HepG2 (cell line): ENCODE measurements around the gene MICB. TPM values are rescaled to one million over a fixed set of nuclear protein-coding genes. Genes with fewer than 3 reads are reported as not detected.
A peak's percentile ranks its signal among the peaks of the same experiment; 100 is the strongest.

ENCODE experiments used
- AKAP8 ChIP-seq: sonication (generic); formaldehyde crosslinking; IDR thresholded peaks from 2 replicates; pipeline ENCODE4 v1.5.1; 2020; ENCODE audit warnings: mild to moderate bottlenecking, missing genetic modification reagents
- BORCS8-MEF2B ChIP-seq: sonication (generic); formaldehyde crosslinking; IDR thresholded peaks from 2 replicates; pipeline ENCODE4 v1.8.0; 2022; ENCODE audit warnings: mild to moderate bottlenecking, missing genetic modification reagents
- CCAR2 ChIP-seq: fragments of 200-400 bp; formaldehyde crosslinking; optimal IDR thresholded peaks from 2 replicates; pipeline ENCODE3; 2018; ENCODE audit warnings: low read depth, mild to moderate bottlenecking, low read length, moderate library complexity
- NKX3-1 ChIP-seq: sonication (generic); formaldehyde crosslinking; IDR thresholded peaks from 2 replicates; pipeline ENCODE4 v1.5.0; 2020; ENCODE audit warnings: missing genetic modification reagents
- NRL ChIP-seq: sonication (generic); formaldehyde crosslinking; IDR thresholded peaks from 2 replicates; pipeline ENCODE4 v1.5.0; 2020; ENCODE audit warnings: missing genetic modification reagents, mild to moderate bottlenecking, moderate library complexity, borderline replicate concordance
- RFX5 ChIP-seq: IDR thresholded peaks from 2 replicates; pipeline ENCODE4 v1.6.1; 2011; ENCODE audit warnings: low read depth, low read length, improper control_type of control experiment
- THAP11 ChIP-seq: IDR thresholded peaks from 2 replicates; pipeline ENCODE4 v1.6.1; 2016; ENCODE audit warnings: missing biosample characterization, missing genetic modification reagents
- YEATS2 ChIP-seq: sonication (generic); formaldehyde crosslinking; IDR thresholded peaks from 2 replicates; pipeline ENCODE4 v1.4.0; 2020; ENCODE audit warnings: missing genetic modification reagents, borderline replicate concordance
- ZFP36 ChIP-seq: fragments of 150-350 bp; IDR thresholded peaks from 2 replicates; pipeline ENCODE4 v1.6.1; 2018; ENCODE audit warnings: borderline replicate concordance, low read length, low read depth; ENCODE audit not compliant: partially characterized antibody
- ZNF253 ChIP-seq: sonication (generic); formaldehyde crosslinking; IDR thresholded peaks from 2 replicates; pipeline ENCODE4 v1.8.0; 2022; ENCODE audit warnings: mild to moderate bottlenecking, missing genetic modification reagents, borderline replicate concordance
- ZNF329 ChIP-seq: sonication (generic); formaldehyde crosslinking; IDR thresholded peaks from 2 replicates; pipeline ENCODE4 v1.9.0; 2021; ENCODE audit warnings: low read depth, mild to moderate bottlenecking, missing genetic modification reagents
- ZNF33B ChIP-seq: sonication (generic); formaldehyde crosslinking; IDR thresholded peaks from 2 replicates; pipeline ENCODE4 v1.5.1; 2020; ENCODE audit warnings: mild to moderate bottlenecking, missing genetic modification reagents
- ZNF431 ChIP-seq: sonication (generic); formaldehyde crosslinking; IDR thresholded peaks from 2 replicates; pipeline ENCODE4 v1.9.0; 2022; ENCODE audit warnings: missing genetic modification reagents, low read depth, mild to moderate bottlenecking, borderline replicate concordance
- ZNF619 ChIP-seq: sonication (generic); formaldehyde crosslinking; IDR thresholded peaks from 2 replicates; pipeline ENCODE4 v1.4.0; 2020; ENCODE audit warnings: mild to moderate bottlenecking, missing genetic modification reagents
- polyA plus RNA-seq, 8 experiments: library from polyadenylated mRNA; depleted of rRNA in 3 of 8; stranded (reverse) in 7 of 8; unstranded in 1 of 8; fragments of >200 nt; fragmentation: Illumina TruSeq in 4 of 8; extraction: Trizol in 4 of 8; gene quantifications; 2 replicates each; pipeline versions ENCODE4 v1.2.1 to v1.2.3, GENCODE V29; 2011 to 2016; ENCODE audit warnings: low read depth in 4 of 8, missing spikeins in 1 of 8, mixed read lengths in 1 of 8; ENCODE audit not compliant: insufficient read depth in 1 of 8
- total RNA-seq, 5 experiments: library from RNA; depleted of rRNA; stranded (reverse); fragments of >200 nt; fragmentation: Illumina TruSeq; extraction: Trizol; gene quantifications; 2 replicates each; pipeline ENCODE4 v1.2.3, GENCODE V29; 2016; ENCODE audit warnings: low read depth in 1 of 5
- TF ChIP-seq, protein P1 (sequence below): IDR thresholded peaks from 2 replicates; pipeline ENCODE4 v1.6.1; 2016
- TF ChIP-seq, protein P2 (sequence below): sonication (generic); formaldehyde crosslinking; IDR thresholded peaks from 2 replicates; pipeline ENCODE4 v1.5.0; 2020; ENCODE audit warnings: missing genetic modification reagents
- TF ChIP-seq, protein P3 (sequence below): sonication (generic); formaldehyde crosslinking; IDR thresholded peaks from 2 replicates; pipeline ENCODE4 v1.4.0; 2020; ENCODE audit warnings: missing genetic modification reagents
- TF ChIP-seq, protein P4 (sequence below): sonication (generic); formaldehyde crosslinking; IDR thresholded peaks from 2 replicates; pipeline ENCODE4 v1.8.1; 2023; ENCODE audit warnings: missing genetic modification reagents, inconsistent platforms, borderline replicate concordance
- TF ChIP-seq, protein P5 (sequence below), 2 experiments: sonication (generic) in 1 of 2; formaldehyde crosslinking in 1 of 2; IDR thresholded peaks; 2 replicates each; pipeline versions ENCODE4 v1.4.0 to v1.6.1; 2018 to 2020; ENCODE audit warnings: missing genetic modification reagents in 2 of 2, borderline replicate concordance in 1 of 2, low read depth in 1 of 2, mild to moderate bottlenecking in 1 of 2, missing biosample characterization in 1 of 2
- TF ChIP-seq, protein P6 (sequence below): sonication (generic); formaldehyde crosslinking; IDR thresholded peaks from 2 replicates; pipeline ENCODE4 v1.4.0; 2020; ENCODE audit warnings: missing genetic modification reagents

MICB gene
- total and polyA plus RNA-seq, 2 of the 13 experiments (the other 11 are each of a cell fraction or from before 2014, with no cell fraction given): 12.5 to 12.8 TPM

DNA sequence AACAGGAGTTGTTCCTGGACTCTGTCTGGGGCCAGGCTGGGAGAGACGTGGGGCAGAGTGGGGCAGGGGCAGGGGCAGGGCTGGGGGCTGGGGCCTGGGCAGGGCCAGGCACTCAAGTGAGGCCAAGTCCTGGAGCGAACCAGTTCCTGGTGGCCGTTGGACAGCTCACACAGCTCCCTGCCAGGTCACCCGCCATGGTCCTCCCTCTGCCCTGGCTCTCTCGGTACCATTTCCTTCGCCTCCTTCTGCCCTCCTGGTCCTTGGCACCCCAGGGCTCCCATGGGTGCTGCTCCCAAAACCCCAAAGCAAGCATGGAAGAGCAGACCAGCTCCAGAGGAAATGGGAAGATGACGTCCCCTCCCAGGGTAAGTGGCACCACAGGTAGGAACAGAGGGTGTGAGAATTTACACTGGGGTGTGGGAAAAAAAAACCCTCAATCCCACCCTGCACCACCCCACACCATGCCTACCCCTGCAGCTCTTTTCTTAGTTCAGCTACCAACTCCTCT lies 30.9 kb downstream of the MICB start, which contains the start of gene MCCD1 (continued):
- TF ChIP-seq BORCS8-MEF2B (CRISPR knock-in tag): peak; percentile 25; the same call in 1 of the 2 replicates
- TF ChIP-seq, protein P1, sequence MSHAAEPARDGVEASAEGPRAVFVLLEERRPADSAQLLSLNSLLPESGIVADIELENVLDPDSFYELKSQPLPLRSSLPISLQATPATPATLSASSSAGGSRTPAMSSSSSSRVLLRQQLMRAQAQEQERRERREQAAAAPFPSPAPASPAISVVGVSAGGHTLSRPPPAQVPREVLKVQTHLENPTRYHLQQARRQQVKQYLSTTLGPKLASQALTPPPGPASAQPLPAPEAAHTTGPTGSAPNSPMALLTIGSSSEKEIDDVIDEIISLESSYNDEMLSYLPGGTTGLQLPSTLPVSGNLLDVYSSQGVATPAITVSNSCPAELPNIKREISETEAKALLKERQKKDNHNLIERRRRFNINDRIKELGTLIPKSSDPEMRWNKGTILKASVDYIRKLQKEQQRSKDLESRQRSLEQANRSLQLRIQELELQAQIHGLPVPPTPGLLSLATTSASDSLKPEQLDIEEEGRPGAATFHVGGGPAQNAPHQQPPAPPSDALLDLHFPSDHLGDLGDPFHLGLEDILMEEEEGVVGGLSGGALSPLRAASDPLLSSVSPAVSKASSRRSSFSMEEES (CRISPR knock-in tag): no peak
- no peak for TF ChIP-seq ZNF33B
- TF ChIP-seq, protein P2, sequence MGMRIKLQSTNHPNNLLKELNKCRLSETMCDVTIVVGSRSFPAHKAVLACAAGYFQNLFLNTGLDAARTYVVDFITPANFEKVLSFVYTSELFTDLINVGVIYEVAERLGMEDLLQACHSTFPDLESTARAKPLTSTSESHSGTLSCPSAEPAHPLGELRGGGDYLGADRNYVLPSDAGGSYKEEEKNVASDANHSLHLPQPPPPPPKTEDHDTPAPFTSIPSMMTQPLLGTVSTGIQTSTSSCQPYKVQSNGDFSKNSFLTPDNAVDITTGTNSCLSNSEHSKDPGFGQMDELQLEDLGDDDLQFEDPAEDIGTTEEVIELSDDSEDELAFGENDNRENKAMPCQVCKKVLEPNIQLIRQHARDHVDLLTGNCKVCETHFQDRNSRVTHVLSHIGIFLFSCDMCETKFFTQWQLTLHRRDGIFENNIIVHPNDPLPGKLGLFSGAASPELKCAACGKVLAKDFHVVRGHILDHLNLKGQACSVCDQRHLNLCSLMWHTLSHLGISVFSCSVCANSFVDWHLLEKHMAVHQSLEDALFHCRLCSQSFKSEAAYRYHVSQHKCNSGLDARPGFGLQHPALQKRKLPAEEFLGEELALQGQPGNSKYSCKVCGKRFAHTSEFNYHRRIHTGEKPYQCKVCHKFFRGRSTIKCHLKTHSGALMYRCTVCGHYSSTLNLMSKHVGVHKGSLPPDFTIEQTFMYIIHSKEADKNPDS (CRISPR knock-in tag): no peak
- no peak for TF ChIP-seq ZNF431
- TF ChIP-seq YEATS2 (CRISPR knock-in tag): no peak
- TF ChIP-seq CCAR2: no peak
- no peak for TF ChIP-seq RFX5
- no peak for TF ChIP-seq NRL (CRISPR knock-in tag)
- TF ChIP-seq, protein P3, sequence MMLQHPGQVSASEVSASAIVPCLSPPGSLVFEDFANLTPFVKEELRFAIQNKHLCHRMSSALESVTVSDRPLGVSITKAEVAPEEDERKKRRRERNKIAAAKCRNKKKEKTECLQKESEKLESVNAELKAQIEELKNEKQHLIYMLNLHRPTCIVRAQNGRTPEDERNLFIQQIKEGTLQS (CRISPR knock-in tag): no peak
- no peak for TF ChIP-seq NKX3-1
- peak; percentile 88; the same call in 1 of the 2 replicates for TF ChIP-seq AKAP8
- TF ChIP-seq THAP11 (CRISPR knock-in tag): no peak; the same call in 1 of the 2 replicates
- no peak for TF ChIP-seq ZFP36
- no peak for TF ChIP-seq ZNF253 (CRISPR knock-in tag)
- TF ChIP-seq ZNF329 (CRISPR knock-in tag): no peak
- TF ChIP-seq, protein P4, sequence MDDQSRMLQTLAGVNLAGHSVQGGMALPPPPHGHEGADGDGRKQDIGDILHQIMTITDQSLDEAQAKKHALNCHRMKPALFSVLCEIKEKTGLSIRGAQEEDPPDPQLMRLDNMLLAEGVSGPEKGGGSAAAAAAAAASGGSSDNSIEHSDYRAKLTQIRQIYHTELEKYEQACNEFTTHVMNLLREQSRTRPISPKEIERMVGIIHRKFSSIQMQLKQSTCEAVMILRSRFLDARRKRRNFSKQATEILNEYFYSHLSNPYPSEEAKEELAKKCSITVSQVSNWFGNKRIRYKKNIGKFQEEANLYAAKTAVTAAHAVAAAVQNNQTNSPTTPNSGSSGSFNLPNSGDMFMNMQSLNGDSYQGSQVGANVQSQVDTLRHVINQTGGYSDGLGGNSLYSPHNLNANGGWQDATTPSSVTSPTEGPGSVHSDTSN (CRISPR knock-in tag): no peak
- TF ChIP-seq, protein P5, sequence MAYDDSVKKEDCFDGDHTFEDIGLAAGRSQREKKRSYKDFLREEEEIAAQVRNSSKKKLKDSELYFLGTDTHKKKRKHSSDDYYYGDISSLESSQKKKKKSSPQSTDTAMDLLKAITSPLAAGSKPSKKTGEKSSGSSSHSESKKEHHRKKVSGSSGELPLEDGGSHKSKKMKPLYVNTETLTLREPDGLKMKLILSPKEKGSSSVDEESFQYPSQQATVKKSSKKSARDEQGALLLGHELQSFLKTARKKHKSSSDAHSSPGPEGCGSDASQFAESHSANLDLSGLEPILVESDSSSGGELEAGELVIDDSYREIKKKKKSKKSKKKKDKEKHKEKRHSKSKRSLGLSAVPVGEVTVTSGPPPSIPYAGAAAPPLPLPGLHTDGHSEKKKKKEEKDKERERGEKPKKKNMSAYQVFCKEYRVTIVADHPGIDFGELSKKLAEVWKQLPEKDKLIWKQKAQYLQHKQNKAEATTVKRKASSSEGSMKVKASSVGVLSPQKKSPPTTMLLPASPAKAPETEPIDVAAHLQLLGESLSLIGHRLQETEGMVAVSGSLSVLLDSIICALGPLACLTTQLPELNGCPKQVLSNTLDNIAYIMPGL (CRISPR knock-in tag; IDR thresholded peaks at IDR 0.05; ENCODE audit: borderline replicate concordance in 1 of 2, low read depth in 1 of 2): peak in 1 of 2 experiments; percentile 15; a peak in 1 of 4 replicates
- TF ChIP-seq, protein P6, sequence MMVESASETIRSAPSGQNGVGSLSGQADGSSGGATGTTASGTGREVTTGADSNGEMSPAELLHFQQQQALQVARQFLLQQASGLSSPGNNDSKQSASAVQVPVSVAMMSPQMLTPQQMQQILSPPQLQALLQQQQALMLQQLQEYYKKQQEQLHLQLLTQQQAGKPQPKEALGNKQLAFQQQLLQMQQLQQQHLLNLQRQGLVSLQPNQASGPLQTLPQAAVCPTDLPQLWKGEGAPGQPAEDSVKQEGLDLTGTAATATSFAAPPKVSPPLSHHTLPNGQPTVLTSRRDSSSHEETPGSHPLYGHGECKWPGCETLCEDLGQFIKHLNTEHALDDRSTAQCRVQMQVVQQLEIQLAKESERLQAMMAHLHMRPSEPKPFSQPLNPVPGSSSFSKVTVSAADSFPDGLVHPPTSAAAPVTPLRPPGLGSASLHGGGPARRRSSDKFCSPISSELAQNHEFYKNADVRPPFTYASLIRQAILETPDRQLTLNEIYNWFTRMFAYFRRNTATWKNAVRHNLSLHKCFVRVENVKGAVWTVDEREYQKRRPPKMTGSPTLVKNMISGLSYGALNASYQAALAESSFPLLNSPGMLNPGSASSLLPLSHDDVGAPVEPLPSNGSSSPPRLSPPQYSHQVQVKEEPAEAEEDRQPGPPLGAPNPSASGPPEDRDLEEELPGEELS (CRISPR knock-in tag): no peak
- TF ChIP-seq ZNF619: no peak
